HL-60/S4 treated with retinoic acid at 250 ng/mL for 4 days and 3 days (cell line): ENCODE results near the gene TLX3.
"Not testable (repeated sequence)": the region's sequence is repeated elsewhere in the genome, so short reads cannot be mapped to it uniquely, and the experiment has no call there.

Source experiments
- in situ Hi-C: fragments of 300-500 bp; cut with MboI; formaldehyde crosslinking; loops from 2 replicates; pipeline ENCODE4 v1.7.0; 2022; ENCODE audit warnings: low sequenced_read_pairs

TLX3 gene

GRCh38 chr5:171322527-171322926 is 13.5 kb downstream of the TLX3 start:
- in situ Hi-C loops = no loop called here

- in situ Hi-C loops = no loop called here
Observed at GRCh38 chr5:171323007-171323406, 14.0 kb downstream of the TLX3 start.

DNA sequence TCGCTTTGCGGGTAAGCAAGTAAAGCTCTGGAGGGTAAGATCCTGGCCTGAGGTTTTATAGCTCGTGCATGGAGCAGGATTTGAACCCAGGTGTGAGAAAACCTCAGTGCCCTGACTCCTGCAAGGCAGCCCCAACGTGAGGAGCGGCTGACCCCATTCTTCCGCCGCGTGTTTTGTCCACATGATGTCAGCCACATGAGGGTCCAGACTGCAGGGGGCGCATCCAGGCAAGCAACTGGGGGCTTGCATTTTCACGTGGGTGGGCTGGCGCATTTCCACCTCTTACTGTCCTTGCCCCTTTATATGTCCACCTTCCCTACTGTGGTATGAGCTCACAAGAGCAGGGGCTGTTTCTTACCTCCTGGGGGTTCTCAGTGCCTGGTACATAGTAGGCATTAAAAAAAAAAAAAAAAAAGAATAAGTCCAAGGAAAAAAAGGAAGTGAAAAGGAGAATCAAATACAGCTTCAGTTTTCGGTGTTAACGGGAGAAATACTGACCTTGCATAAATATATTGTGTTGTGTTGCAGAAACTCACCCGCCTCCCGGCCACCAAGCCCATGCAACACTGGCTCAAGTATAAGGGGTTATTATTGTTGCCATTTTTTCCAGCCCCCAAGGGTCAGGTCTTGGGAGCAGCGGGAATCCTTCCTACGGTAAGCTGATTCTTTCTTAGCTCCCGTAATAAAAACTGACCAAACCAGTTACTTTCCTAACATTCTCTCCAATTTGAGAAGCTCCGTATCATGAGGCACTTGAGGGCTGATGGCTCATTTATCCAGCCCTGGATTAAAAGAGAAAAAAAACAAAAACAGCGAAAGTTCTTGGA is 15.0 kb downstream of the TLX3 start:
- in situ Hi-C loops = no loop called here

GRCh38 chr5:171330021-171330420 is 21.0 kb downstream of the TLX3 start:
- in situ Hi-C loops = no loop called here

DNA sequence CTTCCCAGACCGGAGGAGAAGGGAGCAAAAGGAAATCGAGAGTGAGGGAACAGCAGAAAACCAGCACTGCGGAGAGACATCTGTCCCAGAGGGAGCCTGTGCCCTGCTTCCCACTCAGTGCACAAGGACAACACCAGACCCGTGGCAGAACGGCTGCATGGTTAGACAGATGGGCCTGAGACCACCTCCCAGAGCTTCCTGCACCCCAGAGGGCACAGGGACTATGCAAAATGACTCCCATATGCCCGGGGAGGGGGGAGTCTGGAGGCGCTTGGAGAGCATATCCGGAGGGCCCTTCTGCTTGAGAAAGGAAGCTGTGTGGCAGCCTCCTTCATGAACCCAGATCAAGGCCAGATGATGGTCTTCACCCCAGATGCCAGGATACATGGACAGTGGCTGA is 26.6 kb downstream of the TLX3 start:
- in situ Hi-C loops = no loop called here

DNA sequence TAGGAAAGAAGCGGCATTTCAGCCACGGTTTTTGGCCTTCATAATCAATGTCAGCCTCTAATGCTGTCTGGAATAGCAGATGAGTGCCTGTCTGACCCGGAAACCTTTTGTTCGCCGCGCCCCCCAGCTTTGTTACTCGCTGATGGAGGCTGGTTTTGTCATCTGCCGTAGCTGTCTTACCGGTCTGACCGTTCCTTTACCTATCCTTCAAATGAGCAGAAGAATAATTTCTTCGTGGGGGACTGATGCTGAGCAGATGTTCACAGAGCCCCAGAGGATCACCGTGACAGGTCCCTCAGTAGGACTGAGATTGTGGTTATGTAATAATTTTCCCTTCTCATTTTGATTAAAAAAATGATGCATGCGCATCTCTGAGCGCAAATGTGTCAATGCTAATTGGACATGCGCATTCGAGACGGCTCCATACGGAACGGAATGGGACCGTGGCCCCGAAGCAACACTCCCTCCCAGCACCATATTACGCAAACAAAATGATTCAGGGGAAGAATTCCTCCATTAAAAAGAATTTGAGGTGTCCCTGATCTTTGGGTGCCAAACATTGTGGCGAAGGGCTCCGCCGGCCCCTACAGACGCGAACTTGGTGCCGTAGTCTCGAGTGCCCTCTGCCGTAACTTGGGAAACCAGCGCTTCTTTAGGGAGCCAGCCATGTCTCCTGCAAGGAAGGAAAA is 27.6 kb downstream of the TLX3 start:
- in situ Hi-C loops = no loop called here

- in situ Hi-C loops = no loop called here
Observed at GRCh38 chr5:171337210-171337569, 28.1 kb downstream of the TLX3 start.

GRCh38 chr5:171340042-171340441 is 31.0 kb downstream of the TLX3 start:
- in situ Hi-C loops = no loop called here

DNA sequence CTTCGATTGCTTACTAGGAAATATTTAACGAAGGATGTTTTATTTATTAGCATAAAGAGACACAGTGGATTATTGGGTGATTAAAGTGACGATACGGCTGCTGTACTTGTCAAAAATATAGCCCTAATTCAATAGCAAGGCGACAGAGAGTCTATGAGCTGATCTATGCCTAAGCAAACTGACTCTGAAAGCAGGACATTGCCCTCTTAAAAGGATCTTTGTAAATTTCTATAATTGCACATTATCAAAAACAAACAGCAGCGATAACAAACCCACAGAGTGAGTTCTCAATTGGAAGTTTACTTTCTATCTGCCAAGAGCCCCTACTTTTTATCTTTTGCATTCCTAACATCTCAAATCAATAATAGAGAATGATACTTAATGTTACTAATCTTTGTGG is 31.4 kb downstream of the TLX3 start:
- in situ Hi-C loops = no loop called here

GRCh38 chr5:171342362-171343111 is 33.5 kb downstream of the TLX3 start:
- in situ Hi-C loops = no loop called here

DNA sequence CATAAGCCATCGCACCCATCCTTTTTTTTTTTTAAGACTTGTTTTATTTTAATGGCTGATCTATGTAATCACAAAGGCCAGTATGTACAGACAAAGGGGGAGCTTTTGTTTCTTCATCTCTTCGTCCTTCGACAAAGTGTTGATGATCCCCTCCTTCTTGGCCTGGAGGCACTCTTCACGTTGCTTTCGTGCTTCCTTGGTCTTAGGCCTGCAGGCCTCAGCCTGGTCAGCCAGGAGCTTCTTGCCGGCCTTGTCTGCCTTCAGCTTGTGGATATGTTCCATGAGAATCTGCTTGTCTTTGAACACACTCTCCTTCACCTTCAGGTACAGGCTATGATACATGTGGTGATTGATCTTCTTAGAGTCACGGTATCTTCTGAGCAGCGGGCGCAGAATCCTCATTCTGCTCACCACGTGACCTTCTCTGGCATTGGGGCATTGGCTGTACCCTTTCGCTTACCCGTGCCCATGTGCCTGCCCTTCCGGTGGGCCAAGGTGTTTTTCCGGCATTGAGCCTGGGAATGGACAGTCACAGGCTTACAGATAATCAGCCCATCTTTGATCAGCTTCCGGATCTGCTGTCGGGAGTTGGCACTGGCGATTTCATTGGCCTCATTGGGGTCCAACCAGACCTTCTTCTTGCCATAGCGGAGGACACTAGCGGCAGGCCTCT is 36.0 kb downstream of the TLX3 start:
- in situ Hi-C loops = no loop called here

DNA sequence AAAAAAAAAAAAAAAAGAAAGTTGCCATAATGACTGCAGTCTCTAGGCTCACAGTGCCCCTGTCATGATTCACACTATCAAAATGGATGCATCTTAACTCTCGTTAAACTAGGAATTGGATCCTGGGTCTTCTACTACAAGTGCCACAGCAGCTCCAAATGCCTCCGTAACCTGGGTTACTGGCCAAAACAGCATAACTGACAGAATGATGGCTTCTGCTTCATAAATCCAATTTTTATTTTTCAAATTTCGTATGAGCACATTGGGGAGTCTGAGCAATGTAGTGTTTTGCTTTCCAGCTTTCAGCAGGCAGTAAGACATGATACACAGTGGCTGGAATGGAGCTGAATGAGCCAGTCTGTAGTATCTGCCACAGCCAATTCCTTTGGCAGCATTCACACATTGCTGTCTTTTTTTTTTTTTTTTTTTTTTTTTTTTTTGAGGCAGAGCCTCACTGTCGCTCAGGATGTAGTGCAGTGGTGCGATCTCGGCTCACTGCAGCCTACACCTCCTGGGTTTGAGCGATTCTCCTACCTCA is 42.6 kb downstream of the TLX3 start:
- in situ Hi-C loops = no loop called here

- in situ Hi-C loops = no loop called here
Observed at GRCh38 chr5:171355302-171355724, 46.3 kb downstream of the TLX3 start.

DNA sequence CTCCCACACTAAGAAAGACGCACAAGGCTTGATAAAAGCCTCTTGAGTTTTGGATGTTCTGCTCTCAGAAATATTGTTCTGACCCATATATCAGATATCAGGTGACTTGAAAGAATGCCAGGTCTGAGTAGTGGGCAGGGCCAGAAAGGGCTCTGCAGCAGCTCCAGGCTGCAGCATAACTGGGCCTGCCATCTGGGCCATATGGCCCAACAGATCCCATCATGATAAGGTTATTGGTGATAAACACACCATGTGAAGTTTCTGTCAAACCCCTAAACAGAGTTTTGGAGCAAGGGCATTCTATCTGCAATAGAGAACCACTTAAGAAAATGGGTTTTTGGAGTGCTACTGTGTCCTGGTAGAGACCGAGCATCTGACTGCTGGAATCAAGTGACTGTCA is 48.8 kb downstream of the TLX3 start:
- in situ Hi-C loops = no loop called here

DNA sequence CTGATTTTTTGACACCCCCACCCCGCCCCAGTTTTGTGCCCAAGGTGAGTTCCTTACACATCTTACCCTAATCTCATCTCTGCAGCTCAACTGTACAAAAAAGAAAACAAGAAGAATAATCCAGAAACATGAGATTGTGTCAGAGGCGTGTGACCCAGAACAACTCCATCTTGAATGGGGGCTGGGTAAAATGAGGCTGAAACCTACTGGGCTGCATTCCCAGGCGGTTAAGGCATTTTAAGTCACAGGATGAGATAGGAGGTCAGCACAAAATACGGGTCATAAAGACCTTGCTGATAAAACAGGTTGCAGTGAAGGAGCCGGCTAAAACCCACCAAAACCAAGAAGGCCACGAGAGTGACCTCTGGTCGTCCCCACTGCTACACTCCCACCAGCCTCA is 52.1 kb downstream of the TLX3 start:
- in situ Hi-C loops = not testable (repeated sequence)
